SH-SY5Y (cell line): ENCODE measurements around the gene ARHGAP15.

Experiments
- GATA2 ChIP-seq: IDR thresholded peaks from 2 replicates; pipeline ENCODE4 v1.6.1; 2011; ENCODE audit warnings: mild to moderate bottlenecking, low read depth, low read length
- GATA3 ChIP-seq: IDR thresholded peaks from 2 replicates; pipeline ENCODE4 v1.6.1; 2011; ENCODE audit warnings: low read depth, mild to moderate bottlenecking, low read length, moderate library complexity

- TF ChIP-seq GATA3 (no peak), GATA2 (no peak)
Measured at GRCh38 chr2:143779021-143779420, 649.8 kb downstream of the ARHGAP15 start.
